H1 (cell line): ENCODE data around the gene GIGYF2. TPM values are rescaled to one million over a fixed set of nuclear protein-coding genes. Genes with fewer than 3 reads are reported as not detected.

Source experiments
- CTCF ChIA-PET: fragments of 300-600 bp; sonication (Branson Sonifier 250); formaldehyde crosslinking; loops from one replicate; lab custom pipeline; 2021; ENCODE audit not compliant: partially characterized antibody; lab: Charles Lee
- POLR2A ChIA-PET: fragments of 300-600 bp; sonication (Branson Sonifier 250); formaldehyde crosslinking; loops from one replicate; lab custom pipeline; 2021; ENCODE audit warnings: inconsistent platforms; ENCODE audit not compliant: partially characterized antibody; lab: Charles Lee
- DNase-seq, 2 experiments: peaks; one replicate each; pipeline versions ENCODE4 v3.0.0 to v3.0.0-alpha.2; 2010 to 2022; ENCODE audit warnings: low spot score in 2 of 2, low read depth in 1 of 2, mixed read lengths in 1 of 2
- FAIRE-seq: peaks from 2 replicates; lab custom pipeline; 2011; peaks lifted over from hg19 to GRCh38; lab: Jason Lieb, UNC
- H2AFZ ChIP-seq: 2 replicates; pipeline ENCODE4 v1.8.1; 2012; ENCODE audit warnings: low read length, inconsistent platforms
- H2AK5ac ChIP-seq: 2 replicates; pipeline ENCODE4 v1.6.1; 2013; ENCODE audit warnings: low read depth, low read length
- H2BK120ac ChIP-seq: replicated peaks from 2 replicates; pipeline ENCODE3; 2013; ENCODE audit warnings: low read depth, low read length, inconsistent platforms
- H2BK12ac ChIP-seq: 2 replicates; pipeline ENCODE4 v1.6.1; 2013; ENCODE audit warnings: low read depth, low read length
- H2BK15ac ChIP-seq: 2 replicates; pipeline ENCODE4 v1.6.1; 2013; ENCODE audit warnings: low read length
- H2BK20ac ChIP-seq: 2 replicates; pipeline ENCODE4 v1.6.1; 2013; ENCODE audit warnings: low read length
- H2BK5ac ChIP-seq: 2 replicates; pipeline ENCODE4 v1.6.1; 2013; ENCODE audit warnings: low read depth, low read length
- H3K14ac ChIP-seq: 2 replicates; pipeline ENCODE4 v1.6.1; 2013; ENCODE audit warnings: inconsistent platforms; ENCODE audit not compliant: insufficient read length
- H3K18ac ChIP-seq: 2 replicates; pipeline ENCODE4 v1.6.1; 2013; ENCODE audit warnings: low read length; ENCODE audit errors: extremely low read depth
- H3K23ac ChIP-seq: 2 replicates; pipeline ENCODE4 v1.6.1; 2013; ENCODE audit warnings: inconsistent platforms; ENCODE audit not compliant: insufficient read length
- H3K23me2 ChIP-seq: 2 replicates; pipeline ENCODE4 v1.6.1; 2013; ENCODE audit warnings: low read depth, low read length
- H3K27ac ChIP-seq: 2 replicates; pipeline ENCODE4 v1.6.1; 2011; ENCODE audit warnings: low read depth, low read length, inconsistent platforms
- H3K27me3 ChIP-seq, 4 experiments: replicated peaks in 1 of 4; 1 replicate in 1 of 4; 2 replicates in 3 of 4; pipeline versions ENCODE4 v1.6.1 to v1.8.1; 2011 to 2013; ENCODE audit warnings: low read length in 3 of 4, mild to moderate bottlenecking in 3 of 4, inconsistent platforms in 2 of 4, mixed read lengths in 2 of 4, moderate library complexity in 1 of 4; ENCODE audit not compliant: control insufficient read depth in 3 of 4, insufficient read depth in 3 of 4; ENCODE audit errors: extremely low read depth in 1 of 4
- H3K36me3 ChIP-seq, 4 experiments: 2 replicates each; pipeline versions ENCODE4 v1.6.1 to v1.8.1; 2011 to 2013; ENCODE audit warnings: mild to moderate bottlenecking in 4 of 4, low read length in 3 of 4, moderate library complexity in 2 of 4, control low read depth in 1 of 4, inconsistent platforms in 1 of 4; ENCODE audit not compliant: insufficient read depth in 4 of 4, control insufficient read depth in 2 of 4
- H3K4ac ChIP-seq: replicated peaks from 2 replicates; pipeline ENCODE3; 2013; ENCODE audit warnings: low read length, low read depth, mixed read lengths, inconsistent platforms; ENCODE audit not compliant: insufficient read length
- H3K4me1 ChIP-seq, 4 experiments: replicated peaks in 1 of 4; 1 replicate in 1 of 4; 2 replicates in 3 of 4; pipeline versions ENCODE4 v1.6.1 to v1.8.1; 2011 to 2013; ENCODE audit warnings: low read length in 3 of 4, inconsistent platforms in 2 of 4, mixed read lengths in 1 of 4; ENCODE audit not compliant: insufficient read depth in 4 of 4, control insufficient read depth in 3 of 4
- H3K4me2 ChIP-seq, 2 experiments: 2 replicates each; pipeline versions ENCODE4 v1.6.1 to v1.8.1; 2011 to 2013; ENCODE audit warnings: low read depth in 2 of 2, low read length in 2 of 2, control low read depth in 1 of 2, inconsistent platforms in 1 of 2, mild to moderate bottlenecking in 1 of 2; ENCODE audit not compliant: insufficient read depth in 1 of 2
- H3K4me3 ChIP-seq, 4 experiments: fragments of 200-600, 300-600 bp in 1 of 4; sonication (generic), shearing (Covaris generic), sonication (Bioruptor Twin) in 1 of 4; 2 replicates each; pipeline versions ENCODE4 v1.5.1 to v1.8.1; 2011 to 2016; ENCODE audit warnings: low read length in 4 of 4, low read depth in 3 of 4, control low read depth in 2 of 4, inconsistent platforms in 2 of 4, mild to moderate bottlenecking in 2 of 4, mixed read lengths in 1 of 4, moderate library complexity in 1 of 4; ENCODE audit not compliant: insufficient read depth in 2 of 4; ENCODE audit errors: extremely low read depth in 1 of 4
- H3K56ac ChIP-seq: replicated peaks from 2 replicates; pipeline ENCODE3; 2013; ENCODE audit warnings: low read depth, mild to moderate bottlenecking, mixed read lengths, low read length, inconsistent platforms; ENCODE audit not compliant: insufficient read length
- H3K79me1 ChIP-seq: 2 replicates; pipeline ENCODE4 v1.6.1; 2013; ENCODE audit warnings: low read depth, low read length, control low read depth
- H3K79me2 ChIP-seq, 2 experiments: 2 replicates each; pipeline versions ENCODE4 v1.6.1 to v1.8.1; 2012 to 2013; ENCODE audit warnings: low read length in 2 of 2, mild to moderate bottlenecking in 2 of 2, inconsistent platforms in 1 of 2; ENCODE audit not compliant: insufficient read depth in 2 of 2, control insufficient read depth in 1 of 2
- H3K9ac ChIP-seq, 4 experiments: replicated peaks in 1 of 4; 1 replicate in 1 of 4; 2 replicates in 3 of 4; pipeline versions ENCODE4 v1.6.1 to v1.8.1; 2011 to 2013; ENCODE audit warnings: low read depth in 3 of 4, low read length in 3 of 4, control low read depth in 2 of 4, mild to moderate bottlenecking in 2 of 4, moderate library complexity in 2 of 4, inconsistent platforms in 1 of 4; ENCODE audit errors: extremely low read depth in 1 of 4
- H3K9me3 ChIP-seq, 2 experiments: 2 replicates each; pipeline versions ENCODE4 v1.6.1 to v1.8.1; 2012 to 2013; ENCODE audit warnings: mild to moderate bottlenecking in 2 of 2, moderate library complexity in 2 of 2, control low read depth in 1 of 2, inconsistent platforms in 1 of 2, low read depth in 1 of 2, low read length in 1 of 2, mixed read lengths in 1 of 2; ENCODE audit not compliant: insufficient read depth in 2 of 2
- H4K20me1 ChIP-seq, 2 experiments: replicated peaks in 1 of 2; 2 replicates each; pipeline versions ENCODE3 to v1.8.1; 2011 to 2013; ENCODE audit warnings: inconsistent platforms in 2 of 2, low read length in 2 of 2, mild to moderate bottlenecking in 1 of 2; ENCODE audit not compliant: insufficient read depth in 2 of 2, control insufficient read depth in 1 of 2
- H4K5ac ChIP-seq: 2 replicates; pipeline ENCODE4 v1.6.1; 2013; ENCODE audit warnings: low read length, low read depth, mixed read lengths, inconsistent platforms; ENCODE audit not compliant: insufficient read length
- H4K8ac ChIP-seq: 2 replicates; pipeline ENCODE4 v1.8.0; 2013; ENCODE audit warnings: mild to moderate bottlenecking, moderate library complexity, low read length, inconsistent platforms; ENCODE audit not compliant: insufficient read depth; ENCODE audit errors: extremely low read depth
- H4K91ac ChIP-seq: replicated peaks from 2 replicates; pipeline ENCODE3; 2013; ENCODE audit warnings: low read length, mixed read lengths, inconsistent platforms; ENCODE audit not compliant: insufficient read length
- HDAC2 ChIP-seq, 2 experiments: fragments of 300-600 bp in 1 of 2; sonication (generic) in 1 of 2; IDR thresholded peaks; 2 replicates each; pipeline ENCODE4 v1.6.1; 2011 to 2012; ENCODE audit warnings: low read depth in 2 of 2, low read length in 2 of 2, mild to moderate bottlenecking in 2 of 2, moderate library complexity in 2 of 2, borderline replicate concordance in 1 of 2, inconsistent platforms in 1 of 2
- SP4 ChIP-seq: IDR thresholded peaks from 2 replicates; pipeline ENCODE4 v1.6.1; 2012; ENCODE audit warnings: low read length, inconsistent platforms
- SRF ChIP-seq: IDR thresholded peaks from 2 replicates; pipeline ENCODE4 v1.6.1; 2011; ENCODE audit warnings: mild to moderate bottlenecking, low read depth, low read length, moderate library complexity
- WGBS, 2 experiments: shearing (Covaris generic) in 1 of 2; methylation state at CpG; one replicate each; pipeline versions ENCODE4 v1.1.6 to v1.1.7; 2013 to 2015; ENCODE audit warnings: low lambda C conversion rate in 2 of 2, mixed read lengths in 2 of 2, inconsistent platforms in 1 of 2, low coverage in 1 of 2, missing lambda C conversion rate in 1 of 2; ENCODE audit not compliant: insufficient replicate concordance in 2 of 2, insufficient coverage in 1 of 2, insufficient read length in 1 of 2; ENCODE audit errors: extremely low coverage in 1 of 2, missing lambda C conversion rate in 1 of 2; 5-methylcytosine and 5-hydroxymethylcytosine counted together
- polyA plus RNA-seq, 7 experiments: library from polyadenylated mRNA; depleted of rRNA in 3 of 7; stranded (reverse) in 5 of 7; unstranded in 2 of 7; fragments of >200 nt in 5 of 7; fragments of 200-250 nt in 2 of 7; gene quantifications; 1 replicate in 5 of 7; 2 replicates in 1 of 7; 4 replicates in 1 of 7; pipeline versions ENCODE4 v1.2.1 to v1.2.3, GENCODE V29; 2011 to 2013; ENCODE audit warnings: missing spikeins in 2 of 7, mixed read lengths in 2 of 7
- total RNA-seq: library from RNA; stranded (reverse); fragmentation: NEBNext Ultra II Directional; extraction: Animal tissue kit (Norgen Biotek cat#: 25700); gene quantifications from 2 replicates; pipeline ENCODE4 v1.2.1, GENCODE V29; 2021

GIGYF2 gene
- total and polyA plus RNA-seq, 2 of the 8 experiments (the other 6 are each of a cell fraction or from before 2014, with no cell fraction given) = 22.3 to 62.0 TPM

DNA sequence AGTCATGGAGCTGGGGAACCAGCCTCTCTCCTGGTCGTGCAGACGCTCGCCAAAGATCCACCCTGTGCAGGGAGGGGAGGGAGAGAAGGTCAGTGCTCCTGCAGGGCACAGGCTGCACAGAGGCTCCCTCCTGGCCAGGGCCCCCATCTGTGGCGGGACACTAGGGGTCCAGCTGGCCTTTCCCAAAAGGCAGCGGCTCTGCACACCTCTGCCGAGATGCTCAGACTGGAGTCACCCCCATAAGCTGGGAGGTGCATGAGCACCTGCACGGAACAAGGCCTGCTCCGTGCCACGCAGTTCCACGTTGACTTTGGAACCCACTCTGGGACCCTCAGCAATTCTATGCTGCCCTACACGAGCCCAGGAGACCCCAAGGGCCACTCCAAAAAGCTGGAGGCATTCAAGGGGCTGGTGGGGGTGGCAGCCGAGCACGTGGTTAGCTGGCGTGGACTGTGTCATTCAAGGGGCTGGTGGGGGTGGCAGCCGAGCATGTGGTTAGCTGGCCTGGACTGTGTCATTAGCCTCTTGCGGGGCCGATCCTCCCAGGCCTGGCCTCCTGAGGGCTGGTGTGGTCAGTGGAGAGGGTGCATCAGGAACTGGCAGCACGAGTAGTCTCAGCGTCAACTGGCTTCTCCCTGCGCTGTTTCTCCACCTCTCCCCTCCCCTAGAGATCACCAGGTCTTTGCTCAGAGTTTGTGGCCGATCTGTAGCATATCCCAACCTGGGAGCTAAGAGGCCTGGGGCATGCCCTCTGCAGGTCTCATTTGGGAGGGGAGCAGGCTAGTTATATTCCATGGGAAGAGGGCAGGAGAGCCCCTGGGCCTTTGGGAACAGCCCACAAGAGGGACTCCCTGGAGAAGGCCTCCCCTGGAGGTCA, 182.7 kb downstream of the GIGYF2 start:
- H4K91ac ChIP-seq = no peak overlapping the region
- H3K4me3 ChIP-seq = no peak overlapping the region
- TF ChIP-seq SP4 (no peak), SRF (no peak), HDAC2 (IDR thresholded peaks at IDR 0.05; ENCODE audit: borderline replicate concordance in 1 of 2, low read depth in 2 of 2, low read length in 2 of 2) (no peak)
- no peak overlapping the region for H4K5ac ChIP-seq
- no peaks in the 10 kb centered on the region for H3K79me1 ChIP-seq
- no peak overlapping the region for H2BK5ac ChIP-seq
- no peak for DNase-seq
- no peak overlapping the region for H2AK5ac ChIP-seq
- H3K9me3 ChIP-seq = no peaks in the 10 kb centered on the region
- no peak overlapping the region for H4K8ac ChIP-seq
- H4K20me1 ChIP-seq = peaks cover 0 to 4% of the 10 kb centered on the region in 2 experiments
- WGBS, 2 experiments = 86% methylated on average over 20 of the region's 21 CpGs; no CpG with 5 or more reads in 1 of the 2 experiments
- no peak overlapping the region for H3K27ac ChIP-seq
- H2BK15ac ChIP-seq = no peak overlapping the region; the same call in 1 of the 2 replicates
- H3K27me3 ChIP-seq = peaks cover 0 to 25% (median 18%) of the 10 kb centered on the region in 4 experiments; a peak in 5 of 7 replicates
- peaks cover 0 to 4% (median 1%) of the 10 kb centered on the region in 4 experiments; a peak in 3 of 7 replicates for H3K4me1 ChIP-seq
- H3K9ac ChIP-seq = no peak overlapping the region
- POLR2A ChIA-PET = interaction anchor here (0.6 kb wide), 1 partner anchor 110 kb away, joined by 3 read pairs; no protein-coding TSS in a partner anchor
- no peak overlapping the region for H3K4ac ChIP-seq
- no peak overlapping the region for H2BK12ac ChIP-seq
- H2AFZ ChIP-seq = no peak overlapping the region
- H3K23me2 ChIP-seq = peaks cover 12% of the 10 kb centered on the region; the same call in 1 of the 2 replicates
- no peak overlapping the region for H3K4me2 ChIP-seq
- no peaks in the 10 kb centered on the region for H3K36me3 ChIP-seq
- no peak overlapping the region for H3K14ac ChIP-seq
- no peaks in the 10 kb centered on the region for H3K79me2 ChIP-seq
- H2BK20ac ChIP-seq = no peak overlapping the region
- H3K56ac ChIP-seq = no peak overlapping the region
- FAIRE-seq = no peak
- no peak overlapping the region for H3K18ac ChIP-seq
- H3K23ac ChIP-seq = no peak overlapping the region
- CTCF ChIA-PET = interaction anchor here (1.0 to 1.6 kb wide), 6 partner anchors 8 to 180 kb away, joined by 3 to 5 read pairs (median 4); partner anchors contain the start of gene INPP5D
- no peak overlapping the region for H2BK120ac ChIP-seq
